ENCODE results near the gene LRRC8E.
"Not testable (repeated sequence)": the region's sequence is repeated elsewhere in the genome, so short reads cannot be mapped to it uniquely, and the experiment has no call there.

LRRC8E gene

DNA sequence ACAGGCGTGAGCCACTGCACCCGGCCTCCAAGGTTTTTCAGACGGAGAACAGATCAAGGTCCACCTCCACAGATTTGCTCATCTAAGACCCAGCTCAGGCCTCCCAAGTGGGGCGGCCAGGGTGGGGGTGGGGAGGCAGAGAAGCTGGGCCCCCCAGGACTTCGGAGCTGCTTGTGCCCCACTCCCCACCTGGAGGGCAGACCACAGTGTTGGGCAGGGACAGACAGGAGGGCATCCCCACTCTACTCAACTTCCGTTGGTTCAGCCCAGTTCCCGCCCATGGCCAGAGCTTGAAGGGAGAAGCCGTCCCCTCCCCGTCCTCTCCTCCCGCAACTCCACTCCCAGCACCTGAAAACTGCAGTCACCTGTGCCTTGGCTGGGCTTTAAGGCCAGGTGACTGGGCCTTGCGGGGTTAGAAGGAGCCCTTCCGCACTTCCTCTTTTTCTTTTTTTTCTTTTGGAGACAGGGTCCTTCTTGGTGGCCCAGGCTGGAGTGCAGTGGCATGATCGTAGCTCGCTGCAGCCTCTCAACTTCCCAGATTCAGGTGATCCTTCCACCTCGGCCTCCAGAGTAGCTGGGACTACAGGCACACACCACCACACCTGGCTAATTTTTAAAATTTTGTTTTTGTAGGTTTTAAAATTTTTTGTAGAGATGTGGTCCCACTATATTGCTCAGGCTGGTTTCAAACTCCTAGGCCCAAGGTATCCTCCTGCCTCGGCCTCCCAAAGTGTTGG, 734 bp upstream of the LRRC8E start:
- DNase-seq (ENCODE audit: low read depth in 3 of 3) = no peak

DNA sequence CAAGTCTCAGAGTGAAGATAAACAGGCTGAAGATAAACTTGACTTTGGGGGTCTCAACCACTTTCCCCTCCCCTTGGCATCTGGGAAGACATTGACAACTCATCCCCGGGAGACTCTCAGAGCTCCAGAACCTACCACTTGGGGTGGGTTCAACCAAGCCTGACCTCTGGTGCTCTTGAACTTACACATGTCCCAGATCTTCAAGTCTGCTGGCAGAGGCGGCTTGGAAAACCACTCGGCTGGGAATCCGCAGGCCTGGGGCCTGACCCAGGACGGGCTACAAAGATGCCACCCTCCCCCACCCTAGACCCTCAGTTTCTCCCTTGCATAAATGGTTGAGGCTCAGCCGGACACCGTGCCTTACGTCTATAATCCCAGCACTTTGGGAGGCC, 512 bp downstream of the LRRC8E start:
- no peak for DNase-seq (ENCODE audit: low read depth in 3 of 3)

DNA sequence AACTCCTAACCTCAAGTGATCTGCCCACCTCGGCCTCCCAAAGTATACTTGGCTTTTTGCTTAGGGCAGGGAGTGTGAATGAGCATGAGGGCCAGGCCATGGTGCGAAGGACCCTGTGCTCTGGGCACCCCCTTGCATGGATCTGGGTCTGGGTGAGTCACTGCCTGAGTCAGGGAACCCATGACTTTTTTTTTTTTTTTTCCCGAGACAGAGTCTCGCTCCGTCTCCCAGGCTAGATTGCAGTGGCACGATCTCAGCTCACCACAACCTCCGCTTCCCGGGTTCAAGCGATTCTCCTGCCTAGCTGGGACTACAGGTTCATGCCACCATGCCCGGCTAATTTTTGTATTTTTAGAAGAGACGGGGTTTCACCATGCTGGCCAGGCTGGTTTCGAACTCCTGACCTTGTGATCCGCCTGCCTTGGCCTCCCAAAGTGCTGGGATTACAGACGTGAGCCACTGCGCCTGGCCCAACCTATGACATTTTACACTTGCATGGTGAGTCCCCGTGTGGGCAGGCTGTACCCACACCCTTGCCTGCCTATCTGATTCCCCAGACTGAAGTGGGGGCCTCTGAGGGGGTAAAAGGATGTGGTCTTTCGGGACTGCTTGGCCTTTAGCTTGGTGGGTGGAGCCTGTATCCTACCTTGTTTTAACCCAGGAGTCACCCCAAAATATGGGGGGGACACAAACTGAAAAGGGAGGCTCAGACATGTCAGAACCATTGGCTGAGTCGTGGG, 5.2 kb downstream of the LRRC8E start:
- not testable (repeated sequence) for DNase-seq (ENCODE audit: low read depth in 3 of 3)

DNA sequence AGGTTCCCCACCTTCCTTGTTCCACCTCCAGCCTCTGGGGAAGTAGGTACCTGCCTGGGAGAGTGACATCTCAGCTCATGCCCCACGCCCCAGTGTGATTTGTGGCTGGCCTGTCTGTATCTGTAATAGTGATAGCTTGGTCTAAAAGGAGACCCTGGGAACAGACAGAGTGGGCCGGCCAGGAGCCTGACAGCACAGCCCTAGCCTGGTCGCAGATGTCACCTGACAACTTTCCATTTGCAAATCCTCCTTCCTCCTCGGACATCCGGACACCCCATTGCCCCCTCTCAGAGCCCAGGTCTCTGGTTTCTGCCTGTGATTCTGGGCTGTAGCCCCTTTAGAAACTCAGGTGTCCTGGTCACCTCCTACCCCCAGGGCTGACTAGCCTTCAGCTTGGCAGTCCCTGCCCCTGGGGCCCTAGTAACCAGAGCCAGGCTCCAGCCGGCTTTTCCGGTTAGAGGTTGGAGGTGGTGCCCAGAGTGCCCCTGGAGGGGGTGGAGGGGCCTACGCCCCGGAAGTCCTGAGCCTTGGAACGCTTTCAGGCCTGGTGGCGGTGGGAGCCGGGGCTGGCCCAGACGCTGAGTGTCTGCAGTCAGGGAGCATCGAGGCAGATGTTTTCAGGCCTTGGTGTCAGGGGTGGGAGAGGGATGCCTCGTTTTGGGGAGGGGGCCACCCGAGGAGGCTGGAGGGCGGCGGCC, 6.5 kb downstream of the LRRC8E start:
- DNase-seq (ENCODE audit: low read depth in 3 of 3) = no peak

DNA sequence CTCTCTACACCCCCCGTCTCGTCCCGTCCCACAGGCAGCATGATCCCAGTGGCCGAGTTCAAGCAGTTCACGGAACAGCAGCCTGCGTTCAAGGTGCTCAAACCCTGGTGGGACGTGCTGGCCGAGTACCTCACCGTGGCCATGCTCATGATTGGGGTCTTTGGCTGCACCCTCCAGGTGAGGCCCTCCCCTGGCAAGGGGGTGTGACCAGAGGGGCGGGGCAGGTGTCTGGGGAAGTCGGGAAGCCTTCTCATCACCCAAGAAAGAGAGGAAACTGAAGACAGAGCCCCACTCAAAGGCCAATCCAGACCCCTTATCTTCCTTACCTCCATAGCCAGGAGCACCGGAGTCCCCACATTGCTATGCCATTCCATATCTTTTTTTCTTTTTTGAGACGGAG, 7.3 kb downstream of the LRRC8E start:
- DNase-seq (ENCODE audit: low read depth in 3 of 3) = no peak

DNA sequence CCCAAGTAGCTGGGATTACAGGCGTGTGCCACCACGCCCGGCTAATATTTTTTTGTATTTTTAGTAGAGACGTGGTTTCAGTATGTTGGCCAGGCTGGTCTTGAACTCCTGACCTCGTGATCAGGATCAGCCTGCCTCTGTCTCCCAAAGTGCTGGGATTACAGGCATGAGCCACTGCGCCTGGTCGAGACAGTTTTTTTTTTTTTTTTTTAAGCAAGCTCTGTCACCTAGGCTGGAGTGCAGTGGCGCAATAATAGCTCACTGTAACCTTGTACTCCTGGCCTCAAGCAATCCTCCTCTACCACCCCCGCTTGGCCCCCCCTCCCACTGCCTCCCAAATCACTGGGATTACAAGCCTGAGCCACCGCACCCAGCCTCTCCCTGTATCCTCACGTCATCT, 9.0 kb downstream of the LRRC8E start:
- no peak for DNase-seq (ENCODE audit: low read depth in 3 of 3)

DNA sequence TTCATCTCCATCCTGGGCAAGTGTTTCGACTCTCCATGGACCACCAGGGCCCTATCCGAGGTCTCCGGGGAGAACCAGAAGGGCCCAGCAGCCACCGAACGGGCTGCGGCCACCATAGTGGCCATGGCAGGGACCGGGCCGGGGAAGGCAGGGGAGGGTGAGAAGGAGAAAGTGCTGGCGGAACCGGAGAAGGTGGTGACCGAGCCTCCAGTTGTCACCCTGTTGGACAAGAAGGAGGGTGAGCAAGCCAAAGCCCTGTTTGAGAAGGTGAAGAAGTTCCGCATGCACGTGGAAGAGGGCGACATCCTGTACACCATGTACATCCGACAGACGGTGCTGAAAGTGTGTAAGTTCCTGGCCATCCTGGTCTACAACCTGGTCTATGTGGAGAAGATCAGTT, 10.7 kb downstream of the LRRC8E start:
- DNase-seq (ENCODE audit: low read depth in 3 of 3) = no peak

DNA sequence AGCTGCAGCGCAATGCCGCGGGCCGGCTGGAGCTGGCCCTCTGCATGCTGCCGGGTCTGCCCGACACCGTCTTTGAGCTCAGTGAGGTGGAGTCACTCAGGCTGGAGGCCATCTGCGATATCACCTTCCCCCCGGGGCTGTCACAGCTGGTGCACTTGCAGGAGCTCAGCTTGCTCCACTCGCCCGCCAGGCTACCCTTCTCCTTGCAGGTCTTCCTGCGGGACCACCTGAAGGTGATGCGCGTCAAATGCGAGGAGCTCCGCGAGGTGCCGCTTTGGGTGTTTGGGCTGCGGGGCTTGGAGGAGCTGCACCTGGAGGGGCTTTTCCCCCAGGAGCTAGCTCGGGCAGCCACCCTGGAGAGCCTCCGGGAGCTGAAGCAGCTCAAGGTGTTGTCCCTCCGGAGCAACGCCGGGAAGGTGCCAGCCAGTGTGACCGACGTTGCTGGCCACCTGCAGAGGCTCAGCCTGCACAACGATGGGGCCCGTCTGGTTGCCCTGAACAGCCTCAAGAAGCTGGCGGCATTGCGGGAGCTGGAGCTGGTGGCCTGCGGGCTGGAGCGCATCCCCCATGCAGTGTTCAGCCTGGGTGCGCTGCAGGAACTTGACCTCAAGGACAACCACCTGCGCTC, 11.6 kb downstream of the LRRC8E start:
- no peak for DNase-seq (ENCODE audit: low read depth in 3 of 3)

DNA sequence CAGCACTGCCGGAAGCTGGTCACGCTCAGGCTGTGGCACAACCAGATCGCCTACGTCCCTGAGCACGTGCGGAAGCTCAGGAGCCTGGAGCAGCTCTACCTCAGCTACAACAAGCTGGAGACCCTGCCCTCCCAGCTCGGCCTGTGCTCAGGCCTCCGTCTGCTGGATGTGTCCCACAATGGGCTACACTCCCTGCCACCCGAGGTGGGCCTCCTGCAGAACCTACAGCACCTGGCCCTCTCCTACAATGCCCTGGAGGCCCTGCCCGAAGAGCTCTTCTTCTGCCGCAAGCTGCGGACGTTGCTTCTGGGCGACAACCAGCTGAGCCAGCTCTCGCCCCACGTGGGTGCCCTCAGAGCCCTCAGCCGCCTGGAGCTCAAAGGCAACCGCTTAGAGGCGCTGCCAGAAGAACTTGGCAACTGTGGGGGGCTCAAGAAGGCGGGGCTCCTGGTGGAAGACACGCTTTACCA, 12.1 kb downstream of the LRRC8E start:
- DNase-seq (ENCODE audit: low read depth in 3 of 3) = no peak

DNA sequence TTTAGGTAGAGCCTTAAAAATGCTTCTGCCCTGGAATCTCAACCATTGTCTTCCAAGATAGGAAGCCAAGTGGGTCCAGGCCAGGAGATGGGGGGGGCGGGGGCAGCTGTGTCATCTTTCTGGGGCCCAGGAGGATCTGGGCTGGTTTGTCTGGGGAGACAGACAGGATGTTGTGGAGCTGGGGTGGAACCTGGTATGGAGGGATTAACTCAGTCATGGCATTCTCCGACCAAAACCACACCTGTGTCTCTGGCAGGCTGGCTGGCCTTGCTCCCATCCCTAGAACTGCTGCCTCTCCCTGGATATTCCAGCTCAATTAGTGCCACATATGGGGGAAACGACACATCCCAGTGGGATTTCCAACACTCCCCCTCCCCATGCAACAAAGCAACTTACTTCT, 12.6 kb downstream of the LRRC8E start:
- DNase-seq (ENCODE audit: low read depth in 3 of 3) = no peak

DNA sequence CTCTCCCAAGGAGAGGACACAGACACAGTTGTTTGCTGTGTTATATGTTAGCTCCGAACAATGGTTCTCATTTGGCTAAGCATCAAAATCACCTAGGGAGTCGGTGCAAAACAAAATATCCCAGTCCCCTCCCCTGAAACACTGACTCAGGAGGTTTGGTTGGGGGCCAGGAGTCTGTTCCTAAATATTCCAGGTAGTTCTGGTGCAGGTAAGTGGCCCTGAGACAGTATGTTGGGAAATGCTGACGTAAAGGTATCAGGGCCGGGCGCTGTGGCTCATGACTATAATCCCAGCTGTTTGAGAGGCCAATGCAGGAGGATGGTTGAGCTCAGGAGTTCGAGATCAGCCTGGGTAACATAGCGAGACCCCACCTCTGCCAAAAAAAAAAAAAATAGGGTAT, 13.0 kb downstream of the LRRC8E start:
- no peak for DNase-seq (ENCODE audit: low read depth in 3 of 3)

DNA sequence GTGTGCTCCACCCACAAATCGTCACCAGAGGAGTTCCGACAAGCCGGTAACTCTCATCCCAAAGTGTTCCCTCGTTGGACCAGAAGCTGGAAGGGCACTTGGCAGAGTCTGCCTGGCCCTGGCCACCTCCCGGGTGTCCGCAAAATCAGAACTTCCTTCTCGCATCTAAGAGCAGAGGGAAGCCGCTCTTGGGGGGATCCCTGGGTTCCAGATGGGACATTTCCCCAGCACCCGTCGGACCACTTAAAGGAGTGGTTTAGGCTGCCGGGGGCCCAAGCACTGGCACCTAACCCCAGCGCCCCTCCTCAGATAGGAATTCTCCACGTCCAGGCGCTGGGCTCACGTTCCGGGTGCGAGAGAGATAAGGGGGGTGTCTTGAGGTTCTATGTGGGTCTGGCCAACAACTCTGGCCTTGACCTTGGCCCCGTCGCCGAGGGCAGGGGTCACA, 14.5 kb downstream of the LRRC8E start:
- DNase-seq (ENCODE audit: low read depth in 3 of 3) = no peak

DNA sequence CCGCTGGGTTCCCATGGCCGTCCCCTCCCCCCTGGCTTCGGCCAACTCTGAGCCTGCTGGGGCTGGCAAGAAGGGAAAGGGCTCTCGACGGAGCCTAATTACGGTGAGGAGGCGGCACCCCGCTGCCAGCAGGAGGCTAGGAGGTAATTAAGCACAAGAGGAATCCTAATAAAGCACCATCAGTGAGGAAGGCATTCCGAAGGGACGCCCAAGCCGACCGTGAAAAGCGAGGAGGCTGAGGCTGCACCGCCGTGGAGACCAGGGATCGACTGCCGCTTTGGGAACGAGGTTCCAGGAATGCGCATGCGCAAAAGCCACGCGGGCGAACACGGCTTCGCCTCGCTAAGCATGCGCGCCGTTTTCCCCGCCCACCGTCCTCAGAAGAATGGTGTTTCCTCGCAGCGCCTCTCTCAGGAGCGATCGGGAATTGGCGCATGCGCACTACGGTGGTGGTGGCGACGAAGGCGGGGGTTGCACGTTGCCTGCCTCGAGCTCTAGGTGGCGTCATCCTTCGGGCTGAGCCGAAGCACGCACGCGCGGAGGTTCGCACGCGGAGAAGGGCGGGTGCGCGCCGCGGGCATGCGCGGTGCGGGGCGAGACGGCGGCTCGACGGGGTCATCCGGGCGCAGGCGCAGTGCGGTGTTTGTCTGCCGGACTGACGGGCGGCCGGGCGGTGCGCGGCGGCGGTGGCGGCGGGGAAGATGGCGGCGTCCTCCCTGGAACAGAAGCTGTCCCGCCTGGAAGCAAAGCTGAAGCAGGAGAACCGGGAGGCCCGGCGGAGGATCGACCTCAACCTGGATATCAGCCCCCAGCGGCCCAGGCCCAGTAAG, 15.1 kb downstream of the LRRC8E start, which contains the start of gene MAP2K7:
TSS of gene MAP2K7 (plus strand) at position 634 of the 830 bp plus-strand sequence. CDS start at position 702, 68 bp downstream.
- peak; percentile 100 for DNase-seq (ENCODE audit: low read depth in 3 of 3)

DNA sequence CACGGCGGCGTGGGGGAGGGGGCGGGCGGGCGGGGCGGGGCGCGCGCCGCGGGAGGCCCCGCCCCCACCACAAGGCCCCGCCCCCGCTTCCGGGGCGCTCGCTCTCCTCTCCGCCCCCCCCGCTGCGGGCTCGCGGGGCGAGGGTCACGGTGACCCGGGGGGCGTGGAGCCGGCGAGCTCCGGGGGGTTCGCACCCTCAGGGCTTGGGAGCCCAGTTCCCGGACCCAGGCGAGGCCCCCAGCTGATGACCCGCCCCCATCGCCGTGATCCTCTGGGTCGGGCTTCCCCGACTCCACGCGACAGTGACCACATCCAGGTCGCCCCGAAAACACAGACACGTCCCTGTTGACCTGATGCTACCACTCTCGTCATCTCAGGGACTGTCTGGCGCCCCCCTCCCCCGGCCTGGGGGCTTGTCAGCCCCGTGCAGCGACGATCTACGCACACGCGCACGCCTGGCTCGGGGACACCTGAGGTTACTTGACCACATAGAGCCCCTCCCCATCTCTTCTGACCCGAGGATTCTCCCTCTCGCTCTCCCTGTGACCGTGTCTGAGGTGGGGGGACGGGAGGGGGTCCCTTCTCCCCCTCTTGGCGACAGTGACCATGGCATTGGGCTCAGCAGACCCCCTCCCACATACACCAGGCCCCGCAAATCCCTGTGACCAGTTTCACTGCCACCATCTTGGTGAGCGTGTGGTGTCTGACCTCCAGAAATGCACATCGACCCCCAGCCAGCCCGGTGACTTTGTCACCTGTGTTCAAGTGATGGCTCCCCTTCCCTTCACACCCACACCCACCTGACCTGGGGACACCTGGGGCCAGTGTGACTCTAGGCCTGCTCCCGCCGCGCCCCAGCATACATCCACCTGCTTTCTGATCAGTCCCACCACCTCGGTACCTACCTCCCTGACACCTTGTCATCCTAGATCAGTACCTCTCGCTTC, 16.0 kb downstream of the LRRC8E start:
- DNase-seq (ENCODE audit: low read depth in 3 of 3) = peak in 1 of 3 experiments; percentile 61

DNA sequence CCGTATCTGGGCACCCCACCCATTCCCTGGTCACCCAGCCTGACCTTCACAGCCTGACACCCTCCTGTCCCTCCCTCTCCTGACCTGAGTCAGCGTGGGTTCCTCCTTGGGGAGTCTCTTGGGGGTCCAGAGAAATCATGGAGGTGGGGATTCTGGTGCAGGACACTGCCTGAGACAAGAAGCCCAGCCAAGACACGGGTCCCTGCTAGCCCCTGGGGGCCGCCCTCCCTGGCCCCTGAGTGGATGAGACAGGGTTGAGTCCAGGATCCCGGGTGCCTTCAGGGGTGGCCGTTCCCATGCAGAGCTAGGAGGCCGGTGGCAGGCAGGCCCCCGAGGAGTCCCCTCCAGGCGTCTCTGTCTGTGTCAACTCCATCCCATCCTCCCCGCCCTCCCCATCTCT, 17.0 kb downstream of the LRRC8E start:
- no peak for DNase-seq (ENCODE audit: low read depth in 3 of 3)

DNA sequence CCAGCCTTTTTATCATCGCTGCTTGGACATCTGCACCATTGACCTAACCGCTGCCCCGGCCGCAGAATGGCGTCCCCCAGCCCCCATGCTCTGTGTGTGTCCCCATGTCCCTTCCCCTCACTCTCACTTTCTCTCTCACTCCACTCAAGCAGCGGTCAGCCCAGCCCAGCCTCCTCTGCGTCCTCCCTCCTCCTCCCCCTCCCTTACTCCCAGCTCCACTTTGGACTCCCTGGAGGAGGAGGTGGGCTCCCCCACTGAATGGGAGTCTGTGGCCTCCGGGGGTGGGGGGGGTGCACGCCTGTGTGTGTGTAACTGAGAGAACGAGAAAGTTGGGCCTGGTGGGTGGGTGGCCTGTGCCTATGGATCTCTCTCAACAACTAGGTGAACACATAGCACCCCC, 17.5 kb downstream of the LRRC8E start:
- DNase-seq (ENCODE audit: low read depth in 3 of 3) = no peak

DNA sequence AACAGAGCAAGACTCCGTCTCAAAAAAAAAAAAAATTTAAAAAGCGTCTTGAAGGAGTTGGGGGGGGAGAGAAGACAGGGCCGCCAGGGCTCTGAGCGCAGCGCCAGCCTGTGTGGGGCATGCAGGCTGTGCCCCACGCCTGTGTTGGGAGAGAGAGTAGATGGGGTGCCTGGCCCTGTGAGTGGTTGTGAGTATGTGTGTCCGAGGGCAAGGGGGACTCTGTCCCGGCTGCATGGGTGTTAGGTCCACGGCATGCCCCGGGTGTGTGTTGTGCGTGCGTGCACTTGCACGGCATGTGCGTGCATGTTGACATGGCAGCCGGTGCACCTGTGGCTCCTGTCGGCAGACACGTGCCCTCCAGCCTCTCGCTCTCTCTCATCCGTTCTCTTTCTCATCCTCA, 18.8 kb downstream of the LRRC8E start:
- no peak for DNase-seq (ENCODE audit: low read depth in 3 of 3)

DNA sequence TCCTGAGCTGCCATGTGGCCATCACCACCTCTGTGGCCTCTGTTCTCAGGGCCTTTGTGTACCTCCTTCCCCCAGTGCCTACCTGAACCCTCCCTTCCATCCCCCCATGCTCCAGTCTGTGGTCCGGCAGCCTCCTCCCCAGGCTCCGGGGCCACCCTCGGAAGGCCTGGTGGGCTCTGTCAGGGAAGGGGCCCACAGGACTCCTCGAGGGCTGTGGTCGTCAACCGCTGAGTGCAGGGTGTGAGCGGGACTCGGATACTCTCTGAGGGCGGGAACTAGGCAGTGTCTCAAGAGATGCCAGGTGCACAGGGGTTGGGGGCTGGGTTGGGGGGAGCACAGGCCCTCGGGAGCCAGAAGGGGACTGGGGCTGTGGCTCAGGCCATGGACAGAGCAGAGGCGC, 19.2 kb downstream of the LRRC8E start:
- no peak for DNase-seq (ENCODE audit: low read depth in 3 of 3)

DNA sequence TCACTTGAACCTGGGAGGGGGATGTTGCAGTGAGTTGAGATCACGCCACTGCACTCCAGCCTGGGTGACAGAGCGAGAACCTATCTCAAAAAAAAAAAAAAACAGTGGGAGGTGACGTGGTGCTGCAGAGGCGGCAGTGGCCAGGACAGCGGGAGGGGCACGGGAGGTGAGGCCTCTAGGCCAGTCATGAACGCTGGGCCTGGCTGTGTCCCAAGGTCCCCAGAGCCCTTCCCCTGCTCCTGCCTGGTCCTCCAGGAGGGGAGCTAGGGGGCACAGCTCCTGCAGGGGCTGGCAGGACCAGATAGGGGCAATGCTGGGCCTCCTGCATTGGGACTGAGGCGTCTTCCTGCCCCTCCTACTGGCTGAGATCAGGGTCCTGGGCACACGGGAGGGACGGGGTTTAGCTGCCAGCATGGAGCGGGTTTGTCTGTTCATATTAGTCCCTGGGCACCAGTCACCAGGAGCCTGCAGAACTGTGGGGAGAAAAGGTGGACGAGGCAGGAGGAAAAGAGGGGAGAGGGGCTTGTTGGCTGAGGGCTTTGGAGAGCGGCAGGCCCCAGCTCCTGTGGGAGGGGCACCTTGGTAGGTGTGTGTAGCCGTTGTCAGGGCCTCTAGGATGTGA, 19.9 kb downstream of the LRRC8E start:
- DNase-seq (ENCODE audit: low read depth in 3 of 3) = no peak
